Smooth muscle cell (in vitro differentiated cells): ENCODE measurements around the gene LRMDA. TPM values are rescaled to one million over a fixed set of nuclear protein-coding genes. Genes with fewer than 3 reads are reported as not detected.

ENCODE experiments used
- DNase-seq: peaks from one replicate; lab custom pipeline; 2025; ENCODE audit not compliant: unreplicated experiment; lab: John Stamatoyannopoulos, UW
- H2AFZ ChIP-seq: fragments of 200-600 bp; sonication (generic); 2 replicates; pipeline ENCODE4 v1.6.0; 2016; ENCODE audit warnings: antibody characterized with exemption, low read depth, mild to moderate bottlenecking
- H3F3A ChIP-seq: fragments of 200-600 bp; sonication (generic); 2 replicates; pipeline ENCODE4 v1.6.0; 2017; ENCODE audit warnings: antibody characterized with exemption, low read depth
- H3K27ac ChIP-seq: fragments of 200-600 bp; sonication (generic); 2 replicates; pipeline ENCODE4 v1.5.1; 2016; ENCODE audit warnings: low read depth, mild to moderate bottlenecking
- H3K27me3 ChIP-seq: fragments of 200-600 bp; sonication (generic); 2 replicates; pipeline ENCODE4 v1.6.1; 2016; ENCODE audit warnings: low read depth, mild to moderate bottlenecking
- H3K36me3 ChIP-seq: fragments of 200-600 bp; sonication (generic); 2 replicates; pipeline ENCODE4 v1.5.1; 2016; ENCODE audit warnings: low read depth
- H3K4me1 ChIP-seq: fragments of 200-600 bp; sonication (generic); 2 replicates; pipeline ENCODE4 v1.5.1; 2016; ENCODE audit warnings: low read depth
- H3K4me2 ChIP-seq: fragments of 200-600 bp; sonication (generic); 2 replicates; pipeline ENCODE4 v1.6.0; 2016; ENCODE audit warnings: mild to moderate bottlenecking
- H3K4me3 ChIP-seq: fragments of 200-600 bp; sonication (generic); 2 replicates; pipeline ENCODE4 v1.5.1; 2016; ENCODE audit warnings: mild to moderate bottlenecking
- H3K79me2 ChIP-seq: fragments of 200-600 bp; sonication (generic); 2 replicates; pipeline ENCODE4 v1.6.0; 2016; ENCODE audit warnings: low read depth, mild to moderate bottlenecking
- H3K9ac ChIP-seq: fragments of 200-600 bp; sonication (generic); 2 replicates; pipeline ENCODE4 v1.6.0; 2016; ENCODE audit warnings: low read depth
- H3K9me3 ChIP-seq: fragments of 200-600 bp; sonication (generic); replicated peaks from 2 replicates; pipeline ENCODE4 v1.5.1; 2016; ENCODE audit warnings: low read depth
- H4K20me1 ChIP-seq: fragments of 200-600 bp; sonication (generic); 2 replicates; pipeline ENCODE4 v1.6.0; 2016; ENCODE audit warnings: low read depth
- CTCF ChIP-seq: fragments of 200-600 bp; sonication (generic); IDR thresholded peaks from 2 replicates; pipeline ENCODE4 v1.5.1; 2017; ENCODE audit warnings: borderline replicate concordance, mild to moderate bottlenecking, antibody characterized with exemption; ENCODE audit not compliant: insufficient read depth, poor library complexity, severe bottlenecking
- WGBS: methylation state at CpG from one replicate; pipeline ENCODE4 v1.1.7; 2016; ENCODE audit warnings: low lambda C conversion rate; 5-methylcytosine and 5-hydroxymethylcytosine counted together
- polyA plus RNA-seq: library from polyadenylated mRNA; unstranded; fragments of >200 nt; fragmentation: Nextera tagmentation; extraction: Ambion mirVana; gene quantifications from 2 replicates; pipeline ENCODE4 v1.2.1, GENCODE V29; 2016
- total RNA-seq: library from RNA; depleted of rRNA; stranded (reverse); fragments of >200 nt; gene quantifications from 2 replicates; pipeline ENCODE4 v1.2.3, GENCODE V29; 2014

LRMDA gene
- total and polyA plus RNA-seq, 2 experiments from 2014 or later, result 1.5 to 1.6 TPM

- TF ChIP-seq CTCF, result no peak
- H3K9ac ChIP-seq, result no peak overlapping the region
- no peaks in the 10 kb centered on the region for H3K79me2 ChIP-seq
- 95% methylated on average over 2 of the region's 2 CpGs for WGBS
- no peak overlapping the region for H3K4me3 ChIP-seq
- H3K27ac ChIP-seq, result no peak overlapping the region
- no peaks in the 10 kb centered on the region for H3K4me1 ChIP-seq
- H3K4me2 ChIP-seq, result no peak overlapping the region
- H3K27me3 ChIP-seq, result no peaks in the 10 kb centered on the region
- H2AFZ ChIP-seq, result no peak overlapping the region
- no peaks in the 10 kb centered on the region for H3F3A ChIP-seq
- no peak for DNase-seq
- H3K9me3 ChIP-seq, result no peaks in the 10 kb centered on the region
- H4K20me1 ChIP-seq, result no peaks in the 10 kb centered on the region
- H3K36me3 ChIP-seq, result no peaks in the 10 kb centered on the region
Measured at GRCh38 chr10:76451911-76452310, 1020.5 kb downstream of the LRMDA start.

- Histone ChIP-seq H3K4me3 (no peak overlapping the region), H3K27ac (no peak overlapping the region), H3K9me3 (no peaks in the 10 kb centered on the region), H4K20me1 (no peaks in the 10 kb centered on the region), H3F3A (no peaks in the 10 kb centered on the region), H3K4me1 (no peaks in the 10 kb centered on the region), H3K4me2 (no peak overlapping the region), H3K9ac (no peak overlapping the region), H2AFZ (no peak overlapping the region), H3K27me3 (no peaks in the 10 kb centered on the region), H3K79me2 (no peaks in the 10 kb centered on the region), H3K36me3 (no peaks in the 10 kb centered on the region)
- no peak for TF ChIP-seq CTCF
- DNase-seq, result no peak
- WGBS, result 86% methylated on average over 1 of the region's 1 CpG
Measured at GRCh38 chr10:76453332-76453731, 1021.9 kb downstream of the LRMDA start.

- Histone ChIP-seq H3K4me2 (no peak overlapping the region), H3K27me3 (no peaks in the 10 kb centered on the region)
Measured at GRCh38 chr10:76453997-76454396, 1022.6 kb downstream of the LRMDA start.

More at GRCh38 chr10:76453997-76454396, 1022.6 kb downstream of the LRMDA start:
- Histone ChIP-seq H3K9ac (no peak overlapping the region), H3K79me2 (no peaks in the 10 kb centered on the region), H4K20me1 (no peaks in the 10 kb centered on the region), H3K27ac (no peak overlapping the region), H3K4me1 (no peaks in the 10 kb centered on the region), H2AFZ (no peak overlapping the region), H3F3A (no peaks in the 10 kb centered on the region), H3K4me3 (no peak overlapping the region), H3K9me3 (no peaks in the 10 kb centered on the region), H3K36me3 (no peaks in the 10 kb centered on the region)
- no peak for TF ChIP-seq CTCF
- no peak for DNase-seq
- 71% methylated on average over 4 of the region's 4 CpGs for WGBS
